GM12878 (cell line): ENCODE data around the gene MCOLN2. TPM values are rescaled to one million over a fixed set of nuclear protein-coding genes. Genes with fewer than 3 reads are reported as not detected.

Experiments
- BCL11A ChIP-seq: IDR thresholded peaks from 2 replicates; pipeline ENCODE4 v1.6.1; 2011; ENCODE audit warnings: low read depth, low read length
- CREM ChIP-seq: IDR thresholded peaks from 2 replicates; pipeline ENCODE4 v1.6.1; 2014; ENCODE audit warnings: antibody characterized with exemption, low read depth
- EGR1 ChIP-seq, 2 experiments: IDR thresholded peaks; 1 replicate in 1 of 2; 2 replicates in 1 of 2; pipeline ENCODE4 v1.6.1; 2011 to 2012; ENCODE audit warnings: low read depth in 2 of 2, low read length in 2 of 2, borderline replicate concordance in 1 of 2, mild to moderate bottlenecking in 1 of 2, moderate library complexity in 1 of 2
- EP300 ChIP-seq, 2 experiments: fragments of 150-350 bp in 1 of 2; IDR thresholded peaks; 2 replicates each; pipeline ENCODE4 v1.6.1; 2011 to 2012; ENCODE audit warnings: low read depth in 2 of 2, low read length in 2 of 2, borderline replicate concordance in 1 of 2, improper control_type of control experiment in 1 of 2, inconsistent platforms in 1 of 2; ENCODE audit not compliant: control insufficient read depth in 1 of 2
- HCFC1 ChIP-seq: fragments of 150-350 bp; IDR thresholded peaks from 2 replicates; pipeline ENCODE4 v1.6.1; 2014; ENCODE audit warnings: low read length
- IKZF1 ChIP-seq: fragments of 450-650 bp; conservative IDR thresholded peaks from 2 replicates; pipeline ENCODE4 v1.6.1; 2017; ENCODE audit warnings: antibody characterized with exemption, mild to moderate bottlenecking
- IRF4 ChIP-seq: IDR thresholded peaks from 2 replicates; pipeline ENCODE4 v1.6.1; 2011; ENCODE audit warnings: low read depth, low read length
- MEF2B ChIP-seq: fragments of 450-650 bp; IDR thresholded peaks from 2 replicates; pipeline ENCODE4 v1.6.1; 2018; ENCODE audit warnings: mild to moderate bottlenecking, moderate library complexity; ENCODE audit not compliant: partially characterized antibody, poor library complexity, severe bottlenecking
- MYB ChIP-seq: fragments of 150-350 bp; IDR thresholded peaks from 2 replicates; pipeline ENCODE4 v1.6.1; 2014; ENCODE audit warnings: mild to moderate bottlenecking, low read depth, low read length, borderline replicate concordance
- NR2C2 ChIP-seq: IDR thresholded peaks from 2 replicates; pipeline ENCODE4 v1.6.1; 2011; ENCODE audit warnings: borderline replicate concordance, low read depth; ENCODE audit not compliant: control insufficient read depth, insufficient read length
- RAD21 ChIP-seq: IDR thresholded peaks from 2 replicates; pipeline ENCODE4 v1.6.1; 2011; ENCODE audit warnings: mild to moderate bottlenecking, low read depth, low read length, moderate library complexity; ENCODE audit not compliant: insufficient read depth
- SMARCA5 ChIP-seq: fragments of 450-650 bp; IDR thresholded peaks from 2 replicates; pipeline ENCODE4 v1.6.1; 2017; ENCODE audit warnings: mild to moderate bottlenecking
- SUPT20H ChIP-seq: IDR thresholded peaks from 2 replicates; pipeline ENCODE4 v1.6.1; 2011; ENCODE audit warnings: low read depth, mild to moderate bottlenecking, low read length, moderate library complexity, borderline replicate concordance; ENCODE audit not compliant: control insufficient read depth
- TCF7 ChIP-seq: IDR thresholded peaks from 2 replicates; pipeline ENCODE4 v1.6.1; 2014; ENCODE audit warnings: antibody characterized with exemption, borderline replicate concordance
- ZNF24 ChIP-seq: fragments of 450-650 bp; IDR thresholded peaks from 2 replicates; pipeline ENCODE4 v1.6.1; 2017; ENCODE audit warnings: antibody characterized with exemption, mild to moderate bottlenecking
- ZSCAN29 ChIP-seq: fragments of 450-650 bp; IDR thresholded peaks from 2 replicates; pipeline ENCODE4 v1.6.1; 2017; ENCODE audit warnings: mild to moderate bottlenecking, moderate library complexity
- ZZZ3 ChIP-seq: IDR thresholded peaks from 2 replicates; pipeline ENCODE4 v1.6.1; 2011; ENCODE audit warnings: low read depth; ENCODE audit not compliant: control insufficient read depth, insufficient read length
- polyA plus RNA-seq, 11 experiments: library from polyadenylated mRNA; depleted of rRNA in 4 of 11; unstranded in 6 of 11; stranded (reverse) in 5 of 11; fragments of >200 nt; fragmentation: Nextera tagmentation in 4 of 11; fragmentation: Illumina TruSeq in 1 of 11; extraction: Ambion mirVana in 4 of 11; extraction: Trizol in 1 of 11; gene quantifications; 1 replicate in 1 of 11; 2 replicates in 10 of 11; pipeline versions ENCODE4 v1.2.1 to v1.2.3, GENCODE V29; 2011 to 2016; ENCODE audit warnings: inconsistent platforms in 2 of 11, missing spikeins in 2 of 11, low read depth in 1 of 11
- total RNA-seq, 4 experiments: library from RNA; depleted of rRNA in 3 of 4; stranded (reverse); fragments of >200 nt in 3 of 4; fragmentation: Illumina TruSeq in 1 of 4; extraction: Trizol in 1 of 4; gene quantifications; 2 replicates each; pipeline versions ENCODE4 v1.2.1 to v1.2.3, GENCODE V29; 2013 to 2021

Gene MCOLN2
- total and polyA plus RNA-seq, 10 of the 15 experiments (the other 5 are each of a cell fraction or from before 2014, with no cell fraction given), result 25.9 to 233 (median 109) TPM

DNA sequence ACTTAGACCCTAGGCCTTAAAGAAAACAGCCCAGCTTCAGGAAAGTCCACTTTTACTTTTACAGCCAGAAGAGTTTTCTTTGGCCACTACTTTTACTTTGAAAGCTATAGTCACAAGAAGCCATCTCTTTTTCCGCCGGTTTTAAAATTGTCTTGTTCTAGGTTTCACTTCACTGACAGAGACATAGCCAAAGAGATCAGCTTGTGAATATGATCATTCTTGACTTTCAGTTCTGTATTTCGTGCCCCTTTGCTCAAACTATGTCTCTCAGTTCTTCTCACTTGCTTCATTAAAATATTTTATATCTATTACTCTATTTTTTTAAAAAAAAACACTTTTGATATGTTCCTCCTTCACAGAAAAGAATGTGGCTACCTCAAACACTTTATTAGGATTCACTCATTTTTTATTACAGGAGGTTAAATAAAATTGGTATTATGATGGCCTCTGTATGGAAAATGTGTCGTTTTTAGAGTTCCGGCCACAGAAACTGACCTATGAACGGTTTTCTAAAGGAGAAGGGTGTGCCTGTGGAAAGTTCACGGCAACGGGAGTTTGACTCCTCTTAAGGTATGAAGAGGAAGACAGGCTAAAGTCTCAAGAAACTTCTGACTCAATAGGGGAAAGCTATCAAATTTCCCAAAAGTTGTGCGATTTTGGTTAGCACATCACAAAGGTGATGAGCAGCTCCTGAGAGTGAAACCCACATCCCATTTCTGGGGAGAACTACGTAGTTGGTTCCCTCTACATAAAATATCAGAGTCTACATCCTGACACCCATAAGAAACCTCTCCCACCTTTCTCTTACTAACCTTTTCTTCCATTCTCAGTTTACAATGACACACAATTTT, 1.2 kb downstream of the MCOLN2 start (continued):
- no peak for TF ChIP-seq ZSCAN29
- TF ChIP-seq HCFC1, result no peak
- TF ChIP-seq MYB, result no peak
- peak; percentile 50; the same call in 1 of the 2 replicates for TF ChIP-seq BCL11A
- TF ChIP-seq RAD21, result peak; percentile 23; the same call in 1 of the 2 replicates
- 0 out of 2 replicates have a peak, but pooled peaks have one; percentile 31 for TF ChIP-seq TCF7
- peak; percentile 67; the same call in 1 of the 2 replicates for TF ChIP-seq ZNF24
- TF ChIP-seq IRF4, result peak; percentile 89
- no peak for TF ChIP-seq ZZZ3
- no peak for TF ChIP-seq SUPT20H
- TF ChIP-seq NR2C2, result no peak
- TF ChIP-seq CREM, result peak; percentile 50; the same call in 1 of the 2 replicates
- TF ChIP-seq EGR1 (IDR thresholded peaks at IDR 0.05; ENCODE audit: borderline replicate concordance in 1 of 2, low read depth in 2 of 2, low read length in 2 of 2), result no peak
- TF ChIP-seq SMARCA5, result no peak
- peak; percentile 85 for TF ChIP-seq IKZF1
- peak; percentile 35 for TF ChIP-seq MEF2B
- peak; percentile 35 to 63; a peak in 3 of 4 replicates for TF ChIP-seq EP300 (IDR thresholded peaks at IDR 0.05; ENCODE audit: borderline replicate concordance in 1 of 2, control insufficient read depth in 1 of 2, low read depth in 2 of 2, low read length in 2 of 2)
